H1 (cell line): ENCODE data around the gene ASIC2. TPM values are rescaled to one million over a fixed set of nuclear protein-coding genes. Genes with fewer than 3 reads are reported as not detected.

Experiments used
- CTCF ChIA-PET: fragments of 300-600 bp; sonication (Branson Sonifier 250); formaldehyde crosslinking; loops from one replicate; lab custom pipeline; 2021; ENCODE audit not compliant: partially characterized antibody; lab: Charles Lee
- POLR2A ChIA-PET: fragments of 300-600 bp; sonication (Branson Sonifier 250); formaldehyde crosslinking; loops from one replicate; lab custom pipeline; 2021; ENCODE audit warnings: inconsistent platforms; ENCODE audit not compliant: partially characterized antibody; lab: Charles Lee
- DNase-seq, 2 experiments: peaks; one replicate each; pipeline versions ENCODE4 v3.0.0 to v3.0.0-alpha.2; 2010 to 2022; ENCODE audit warnings: low spot score in 2 of 2, low read depth in 1 of 2, mixed read lengths in 1 of 2
- FAIRE-seq: peaks from 2 replicates; lab custom pipeline; 2011; peaks lifted over from hg19 to GRCh38; lab: Jason Lieb, UNC
- H2AFZ ChIP-seq: 2 replicates; pipeline ENCODE4 v1.8.1; 2012; ENCODE audit warnings: low read length, inconsistent platforms
- H2AK5ac ChIP-seq: 2 replicates; pipeline ENCODE4 v1.6.1; 2013; ENCODE audit warnings: low read depth, low read length
- H2BK120ac ChIP-seq: replicated peaks from 2 replicates; pipeline ENCODE3; 2013; ENCODE audit warnings: low read depth, low read length, inconsistent platforms
- H2BK12ac ChIP-seq: 2 replicates; pipeline ENCODE4 v1.6.1; 2013; ENCODE audit warnings: low read depth, low read length
- H2BK15ac ChIP-seq: 2 replicates; pipeline ENCODE4 v1.6.1; 2013; ENCODE audit warnings: low read length
- H2BK20ac ChIP-seq: 2 replicates; pipeline ENCODE4 v1.6.1; 2013; ENCODE audit warnings: low read length
- H2BK5ac ChIP-seq: 2 replicates; pipeline ENCODE4 v1.6.1; 2013; ENCODE audit warnings: low read depth, low read length
- H3K14ac ChIP-seq: 2 replicates; pipeline ENCODE4 v1.6.1; 2013; ENCODE audit warnings: inconsistent platforms; ENCODE audit not compliant: insufficient read length
- H3K18ac ChIP-seq: 2 replicates; pipeline ENCODE4 v1.6.1; 2013; ENCODE audit warnings: low read length; ENCODE audit errors: extremely low read depth
- H3K23ac ChIP-seq: 2 replicates; pipeline ENCODE4 v1.6.1; 2013; ENCODE audit warnings: inconsistent platforms; ENCODE audit not compliant: insufficient read length
- H3K23me2 ChIP-seq: 2 replicates; pipeline ENCODE4 v1.6.1; 2013; ENCODE audit warnings: low read depth, low read length
- H3K27ac ChIP-seq: 2 replicates; pipeline ENCODE4 v1.6.1; 2011; ENCODE audit warnings: low read depth, low read length, inconsistent platforms
- H3K27me3 ChIP-seq, 4 experiments: replicated peaks in 1 of 4; 1 replicate in 1 of 4; 2 replicates in 3 of 4; pipeline versions ENCODE4 v1.6.1 to v1.8.1; 2011 to 2013; ENCODE audit warnings: low read length in 3 of 4, mild to moderate bottlenecking in 3 of 4, inconsistent platforms in 2 of 4, mixed read lengths in 2 of 4, moderate library complexity in 1 of 4; ENCODE audit not compliant: control insufficient read depth in 3 of 4, insufficient read depth in 3 of 4; ENCODE audit errors: extremely low read depth in 1 of 4
- H3K36me3 ChIP-seq, 4 experiments: 2 replicates each; pipeline versions ENCODE4 v1.6.1 to v1.8.1; 2011 to 2013; ENCODE audit warnings: mild to moderate bottlenecking in 4 of 4, low read length in 3 of 4, moderate library complexity in 2 of 4, control low read depth in 1 of 4, inconsistent platforms in 1 of 4; ENCODE audit not compliant: insufficient read depth in 4 of 4, control insufficient read depth in 2 of 4
- H3K4ac ChIP-seq: replicated peaks from 2 replicates; pipeline ENCODE3; 2013; ENCODE audit warnings: low read length, low read depth, mixed read lengths, inconsistent platforms; ENCODE audit not compliant: insufficient read length
- H3K4me1 ChIP-seq, 4 experiments: replicated peaks in 1 of 4; 1 replicate in 1 of 4; 2 replicates in 3 of 4; pipeline versions ENCODE4 v1.6.1 to v1.8.1; 2011 to 2013; ENCODE audit warnings: low read length in 3 of 4, inconsistent platforms in 2 of 4, mixed read lengths in 1 of 4; ENCODE audit not compliant: insufficient read depth in 4 of 4, control insufficient read depth in 3 of 4
- H3K4me2 ChIP-seq, 2 experiments: 2 replicates each; pipeline versions ENCODE4 v1.6.1 to v1.8.1; 2011 to 2013; ENCODE audit warnings: low read depth in 2 of 2, low read length in 2 of 2, control low read depth in 1 of 2, inconsistent platforms in 1 of 2, mild to moderate bottlenecking in 1 of 2; ENCODE audit not compliant: insufficient read depth in 1 of 2
- H3K4me3 ChIP-seq, 4 experiments: fragments of 200-600, 300-600 bp in 1 of 4; sonication (generic), shearing (Covaris generic), sonication (Bioruptor Twin) in 1 of 4; 2 replicates each; pipeline versions ENCODE4 v1.5.1 to v1.8.1; 2011 to 2016; ENCODE audit warnings: low read length in 4 of 4, low read depth in 3 of 4, control low read depth in 2 of 4, inconsistent platforms in 2 of 4, mild to moderate bottlenecking in 2 of 4, mixed read lengths in 1 of 4, moderate library complexity in 1 of 4; ENCODE audit not compliant: insufficient read depth in 2 of 4; ENCODE audit errors: extremely low read depth in 1 of 4
- H3K56ac ChIP-seq: replicated peaks from 2 replicates; pipeline ENCODE3; 2013; ENCODE audit warnings: low read depth, mild to moderate bottlenecking, mixed read lengths, low read length, inconsistent platforms; ENCODE audit not compliant: insufficient read length
- H3K79me1 ChIP-seq: 2 replicates; pipeline ENCODE4 v1.6.1; 2013; ENCODE audit warnings: low read depth, low read length, control low read depth
- H3K79me2 ChIP-seq, 2 experiments: 2 replicates each; pipeline versions ENCODE4 v1.6.1 to v1.8.1; 2012 to 2013; ENCODE audit warnings: low read length in 2 of 2, mild to moderate bottlenecking in 2 of 2, inconsistent platforms in 1 of 2; ENCODE audit not compliant: insufficient read depth in 2 of 2, control insufficient read depth in 1 of 2
- H3K9ac ChIP-seq, 4 experiments: replicated peaks in 1 of 4; 1 replicate in 1 of 4; 2 replicates in 3 of 4; pipeline versions ENCODE4 v1.6.1 to v1.8.1; 2011 to 2013; ENCODE audit warnings: low read depth in 3 of 4, low read length in 3 of 4, control low read depth in 2 of 4, mild to moderate bottlenecking in 2 of 4, moderate library complexity in 2 of 4, inconsistent platforms in 1 of 4; ENCODE audit errors: extremely low read depth in 1 of 4
- H3K9me3 ChIP-seq, 2 experiments: 2 replicates each; pipeline versions ENCODE4 v1.6.1 to v1.8.1; 2012 to 2013; ENCODE audit warnings: mild to moderate bottlenecking in 2 of 2, moderate library complexity in 2 of 2, control low read depth in 1 of 2, inconsistent platforms in 1 of 2, low read depth in 1 of 2, low read length in 1 of 2, mixed read lengths in 1 of 2; ENCODE audit not compliant: insufficient read depth in 2 of 2
- H4K20me1 ChIP-seq, 2 experiments: replicated peaks in 1 of 2; 2 replicates each; pipeline versions ENCODE3 to v1.8.1; 2011 to 2013; ENCODE audit warnings: inconsistent platforms in 2 of 2, low read length in 2 of 2, mild to moderate bottlenecking in 1 of 2; ENCODE audit not compliant: insufficient read depth in 2 of 2, control insufficient read depth in 1 of 2
- H4K5ac ChIP-seq: 2 replicates; pipeline ENCODE4 v1.6.1; 2013; ENCODE audit warnings: low read length, low read depth, mixed read lengths, inconsistent platforms; ENCODE audit not compliant: insufficient read length
- H4K8ac ChIP-seq: 2 replicates; pipeline ENCODE4 v1.8.0; 2013; ENCODE audit warnings: mild to moderate bottlenecking, moderate library complexity, low read length, inconsistent platforms; ENCODE audit not compliant: insufficient read depth; ENCODE audit errors: extremely low read depth
- H4K91ac ChIP-seq: replicated peaks from 2 replicates; pipeline ENCODE3; 2013; ENCODE audit warnings: low read length, mixed read lengths, inconsistent platforms; ENCODE audit not compliant: insufficient read length
- RFX5 ChIP-seq: IDR thresholded peaks from 2 replicates; pipeline ENCODE4 v1.6.1; 2011; ENCODE audit warnings: low read depth, low read length, improper control_type of control experiment, borderline replicate concordance
- WGBS, 2 experiments: shearing (Covaris generic) in 1 of 2; methylation state at CpG; one replicate each; pipeline versions ENCODE4 v1.1.6 to v1.1.7; 2013 to 2015; ENCODE audit warnings: low lambda C conversion rate in 2 of 2, mixed read lengths in 2 of 2, inconsistent platforms in 1 of 2, low coverage in 1 of 2, missing lambda C conversion rate in 1 of 2; ENCODE audit not compliant: insufficient replicate concordance in 2 of 2, insufficient coverage in 1 of 2, insufficient read length in 1 of 2; ENCODE audit errors: extremely low coverage in 1 of 2, missing lambda C conversion rate in 1 of 2; 5-methylcytosine and 5-hydroxymethylcytosine counted together
- polyA plus RNA-seq, 7 experiments: library from polyadenylated mRNA; depleted of rRNA in 3 of 7; stranded (reverse) in 5 of 7; unstranded in 2 of 7; fragments of >200 nt in 5 of 7; fragments of 200-250 nt in 2 of 7; gene quantifications; 1 replicate in 5 of 7; 2 replicates in 1 of 7; 4 replicates in 1 of 7; pipeline versions ENCODE4 v1.2.1 to v1.2.3, GENCODE V29; 2011 to 2013; ENCODE audit warnings: missing spikeins in 2 of 7, mixed read lengths in 2 of 7
- total RNA-seq: library from RNA; stranded (reverse); fragmentation: NEBNext Ultra II Directional; extraction: Animal tissue kit (Norgen Biotek cat#: 25700); gene quantifications from 2 replicates; pipeline ENCODE4 v1.2.1, GENCODE V29; 2021

The ASIC2 gene
- total and polyA plus RNA-seq, 2 of the 8 experiments (the other 6 are each of a cell fraction or from before 2014, with no cell fraction given), result 0.86 to 1.2 TPM

GRCh38 chr17:33269337-33270060, 23.6 kb downstream of the ASIC2 start:
- Histone ChIP-seq H3K36me3 (no peaks in the 10 kb centered on the region), H3K79me1 (no peaks in the 10 kb centered on the region), H3K9me3 (no peaks in the 10 kb centered on the region), H3K4me1 (no peaks in the 10 kb centered on the region), H3K4ac (no peak overlapping the region), H3K56ac (no peak overlapping the region), H3K23ac (no peak overlapping the region), H3K9ac (no peak overlapping the region), H3K4me2 (no peak overlapping the region), H2AK5ac (no peak overlapping the region), H3K23me2 (peaks cover 2% of the 10 kb centered on the region; the same call in 1 of the 2 replicates), H3K27ac (no peak overlapping the region), H4K91ac (no peak overlapping the region), H3K18ac (no peak overlapping the region), H2BK12ac (no peak overlapping the region), H4K5ac (no peak overlapping the region), H2BK5ac (no peak overlapping the region), H4K20me1 (peaks cover 0 to 1% of the 10 kb centered on the region in 2 experiments), H2AFZ (no peak overlapping the region), H3K27me3 (no peaks in the 10 kb centered on the region; a peak in 1 of 7 replicates), H2BK15ac (no peak overlapping the region), H3K79me2 (no peaks in the 10 kb centered on the region), H2BK20ac (no peak overlapping the region), H4K8ac (no peak overlapping the region), H3K4me3 (no peak overlapping the region), H3K14ac (no peak overlapping the region), H2BK120ac (no peak overlapping the region)
- ChIA-PET CTCF (interaction anchor here (1.4 kb wide), 2 partner anchors 8 to 14 kb away, joined by 4 read pairs; no protein-coding TSS in a partner anchor), POLR2A (no interaction called here)
- DNase-seq (no peak), FAIRE-seq (no peak)
- WGBS, 2 experiments, result 93% methylated on average over 2 of the region's 2 CpGs; no CpG with 5 or more reads in 1 of the 2 experiments
- no peak for TF ChIP-seq RFX5
